Activated CD4-positive, CD25-positive, alpha-beta regulatory T cell (primary cell): ENCODE measurements around the gene TSPAN2.
A peak's percentile ranks its signal among the peaks of the same experiment; 100 is the strongest.

ENCODE experiments used
- DNase-seq, 4 experiments: peaks; one replicate each; lab custom pipeline; 2025; lab: John Stamatoyannopoulos, UW

The TSPAN2 gene

GRCh38 chr1:115089420-115090185 lies at the start of gene TSPAN2:
Gene TSPAN2, minus strand, starts transcription at chr1:115089503. Its CDS starts 71 bp downstream, at chr1:115089432.
- peak in 2 of 4 experiments; percentile 25 to 31 for DNase-seq

- DNase-seq: peak; percentile 5 to 23 (median 12)
These were observed 49.7 kb upstream of the TSPAN2 start for GRCh38 chr1:115138973-115139372.

- DNase-seq: no peak
These were observed 49.0 kb upstream of the TSPAN2 start for GRCh38 chr1:115138271-115138670.

- DNase-seq: no peak
These were observed 47.9 kb upstream of the TSPAN2 start for GRCh38 chr1:115137191-115137590.

- DNase-seq: no peak
These were observed 47.4 kb upstream of the TSPAN2 start for GRCh38 chr1:115136706-115137105.

- no peak for DNase-seq
These were observed 46.8 kb upstream of the TSPAN2 start for GRCh38 chr1:115136106-115136505.

- DNase-seq: no peak
These were observed 46.4 kb upstream of the TSPAN2 start for GRCh38 chr1:115135681-115136080.

- no peak for DNase-seq
These were observed 45.7 kb upstream of the TSPAN2 start for GRCh38 chr1:115134850-115135480.

GRCh38 chr1:115134231-115134630 lies 44.9 kb upstream of the TSPAN2 start:
- no peak for DNase-seq

- no peak for DNase-seq
These were observed 44.1 kb upstream of the TSPAN2 start for GRCh38 chr1:115133440-115133839.

GRCh38 chr1:115130786-115131185 lies 41.5 kb upstream of the TSPAN2 start:
- DNase-seq: no peak

- DNase-seq: no peak
These were observed 39.9 kb upstream of the TSPAN2 start for GRCh38 chr1:115129071-115129640.

- no peak for DNase-seq
These were observed 38.2 kb upstream of the TSPAN2 start for GRCh38 chr1:115127539-115127938.

- DNase-seq: no peak
These were observed 37.2 kb upstream of the TSPAN2 start for GRCh38 chr1:115126516-115126915.

- no peak for DNase-seq
These were observed 33.8 kb upstream of the TSPAN2 start for GRCh38 chr1:115123116-115123515.

GRCh38 chr1:115121793-115122192 lies 32.5 kb upstream of the TSPAN2 start:
- no peak for DNase-seq

- no peak for DNase-seq
These were observed 31.0 kb upstream of the TSPAN2 start for GRCh38 chr1:115120296-115120695.

- no peak for DNase-seq
These were observed 29.3 kb upstream of the TSPAN2 start for GRCh38 chr1:115118611-115119010.

GRCh38 chr1:115118086-115118485 lies 28.8 kb upstream of the TSPAN2 start:
- no peak for DNase-seq

- DNase-seq: no peak
These were observed 28.0 kb upstream of the TSPAN2 start for GRCh38 chr1:115117298-115117697.

- DNase-seq: no peak
These were observed 27.2 kb upstream of the TSPAN2 start for GRCh38 chr1:115116512-115116911.

GRCh38 chr1:115115521-115116161 lies 26.3 kb upstream of the TSPAN2 start:
- no peak for DNase-seq

GRCh38 chr1:115114308-115114707 lies 25.0 kb upstream of the TSPAN2 start:
- no peak for DNase-seq
